K562 (cell line): ENCODE measurements around the gene KRTAP5-5. TPM values are rescaled to one million over a fixed set of nuclear protein-coding genes. Genes with fewer than 3 reads are reported as not detected.

Source experiments
- ATAC-seq: fragments of 200-7000 bp; cut with Tn5 transposase; 3 replicates; pipeline ENCODE4 v1.9.1; 2020; ENCODE audit warnings: moderate library complexity
- BruUV-seq: library from RNA; stranded (reverse); fragments of 400-500 nt; replicated peaks from 2 replicates; lab custom pipeline; 2021; lab: Mats Ljungman, UMichigan
- CTCF ChIA-PET: fragments of 300-600 bp; formaldehyde crosslinking; extraction: SDS; loops from one replicate; lab custom pipeline; 2021; ENCODE audit warnings: low intra/inter-chr PET ratio; lab: Yijun Ruan, JAX
- POLR2A ChIA-PET: fragments of 300-600, 350-650 bp; sonication (Branson Sonifier 250); formaldehyde crosslinking; extraction: SDS; loops from one replicate; lab custom pipeline; 2021; ENCODE audit warnings: antibody characterized with exemption, inconsistent platforms; lab: Yijun Ruan, JAX
- DNase-seq, 4 experiments: peaks; one replicate each; pipeline versions ENCODE4 v3.0.0 to v3.0.0-alpha.2; 2011 to 2018; ENCODE audit warnings: low spot score in 3 of 4, mixed read lengths in 3 of 4; ENCODE audit errors: extremely low read depth in 1 of 4
- FAIRE-seq: peaks from 2 replicates; lab custom pipeline; 2011; peaks lifted over from hg19 to GRCh38; lab: Jason Lieb, UNC
- H2AFZ ChIP-seq: 2 replicates; pipeline ENCODE4 v1.6.0; 2011; ENCODE audit warnings: low read depth, low read length, control low read depth, inconsistent platforms
- H3K27ac ChIP-seq: fragments of 200-600 bp; 3 replicates; pipeline ENCODE4 v1.8.0; 2011; ENCODE audit warnings: low read depth, mild to moderate bottlenecking, control low read depth, inconsistent platforms, low read length, moderate library complexity, mixed read lengths; ENCODE audit errors: extremely low read depth
- H3K27me3 ChIP-seq, 2 experiments: fragments of 300-600 bp in 1 of 2; 2 replicates in 1 of 2; 3 replicates in 1 of 2; pipeline versions ENCODE4 v1.6.0 to v1.8.0; 2011; ENCODE audit warnings: inconsistent platforms in 2 of 2, low read length in 2 of 2, mild to moderate bottlenecking in 1 of 2, mixed read lengths in 1 of 2, moderate library complexity in 1 of 2; ENCODE audit not compliant: control insufficient read depth in 2 of 2, insufficient read depth in 2 of 2
- H3K36me3 ChIP-seq: fragments of 300-600 bp; 3 replicates; pipeline ENCODE4 v1.8.0; 2011; ENCODE audit warnings: mild to moderate bottlenecking, low read length, inconsistent platforms; ENCODE audit not compliant: control insufficient read depth, insufficient read depth
- H3K4me1 ChIP-seq, 2 experiments: fragments of 200-600 bp in 1 of 2; replicated peaks in 1 of 2; 2 replicates in 1 of 2; 3 replicates in 1 of 2; pipeline versions ENCODE4 v1.5.1 to v1.8.0; 2011; ENCODE audit warnings: inconsistent platforms in 2 of 2, low read length in 2 of 2, mild to moderate bottlenecking in 1 of 2, mixed read lengths in 1 of 2, moderate library complexity in 1 of 2; ENCODE audit not compliant: control insufficient read depth in 2 of 2, insufficient read depth in 2 of 2
- H3K4me2 ChIP-seq: 2 replicates; pipeline ENCODE4 v1.6.1; 2011; ENCODE audit warnings: low read length, control low read depth, inconsistent platforms, mixed read lengths; ENCODE audit not compliant: insufficient read depth
- H3K4me3 ChIP-seq: fragments of 200-600 bp; sonication (generic), shearing (Covaris generic); 2 replicates; pipeline ENCODE4 v1.5.1; 2016; ENCODE audit warnings: control low read depth, inconsistent platforms
- H3K79me2 ChIP-seq: fragments of 200-600 bp; 3 replicates; pipeline ENCODE4 v1.8.0; 2011; ENCODE audit warnings: low read length, inconsistent platforms; ENCODE audit not compliant: control insufficient read depth, insufficient read depth
- H3K9ac ChIP-seq, 2 experiments: 2 replicates each; pipeline versions ENCODE4 v1.6.0 to v1.6.1; 2011; ENCODE audit warnings: low read depth in 2 of 2, low read length in 2 of 2, control low read depth in 1 of 2, inconsistent platforms in 1 of 2, mild to moderate bottlenecking in 1 of 2, mixed read lengths in 1 of 2; ENCODE audit not compliant: insufficient read depth in 1 of 2
- H3K9me1 ChIP-seq: one replicate; pipeline ENCODE4 v1.6.0; 2011; ENCODE audit warnings: inconsistent platforms, mild to moderate bottlenecking, low read length, moderate library complexity; ENCODE audit not compliant: control insufficient read depth, insufficient read depth
- H3K9me3 ChIP-seq: replicated peaks from 2 replicates; pipeline ENCODE4 v1.5.1; 2011; ENCODE audit warnings: low read depth, low read length, inconsistent platforms; ENCODE audit not compliant: control insufficient read depth, insufficient read depth
- H4K20me1 ChIP-seq: replicated peaks from 2 replicates; pipeline ENCODE4 v1.6.1; 2011; ENCODE audit warnings: low read length, inconsistent platforms, mixed read lengths; ENCODE audit not compliant: control insufficient read depth, insufficient read depth
- ESRRA ChIP-seq: fragments of 450-650 bp; IDR thresholded peaks from 2 replicates; pipeline ENCODE4 v1.6.1; 2014; ENCODE audit warnings: low read depth, mild to moderate bottlenecking, moderate library complexity, borderline replicate concordance
- HNRNPL ChIP-seq: fragments of 200-400 bp; formaldehyde crosslinking; IDR thresholded peaks from 2 replicates; pipeline ENCODE4 v1.6.1; 2017; ENCODE audit warnings: low read depth, mild to moderate bottlenecking, low read length
- MIER1 ChIP-seq: fragments of 450-650 bp; IDR thresholded peaks from 2 replicates; pipeline ENCODE4 v1.6.1; 2016; ENCODE audit warnings: antibody characterized with exemption, mild to moderate bottlenecking, low read depth
- SNRNP70 ChIP-seq: fragments of 200-400 bp; formaldehyde crosslinking; optimal IDR thresholded peaks from 2 replicates; pipeline ENCODE3; 2017; ENCODE audit warnings: low read depth, low read length
- TAF7 ChIP-seq: fragments of 450-650 bp; IDR thresholded peaks from 2 replicates; pipeline ENCODE4 v1.6.1; 2016; ENCODE audit warnings: missing genetic modification characterization, missing compliant biosample characterization
- WGBS: fragments of 100-300 bp; shearing (Covaris generic); methylation state at CpG from one replicate; pipeline ENCODE4 v1.1.6; 2016; ENCODE audit warnings: low coverage, mixed read lengths; ENCODE audit not compliant: insufficient coverage; ENCODE audit errors: missing lambda C conversion rate; 5-methylcytosine and 5-hydroxymethylcytosine counted together
- in situ Hi-C: fragments of 300-500 bp; cut with MboI; formaldehyde crosslinking; loops from 4 replicates; pipeline ENCODE4 v1.15.0; 2018; ENCODE audit warnings: inconsistent platforms, mixed read lengths
- intact Hi-C: fragments of 100-400 bp; cut with micrococcal nuclease; formaldehyde crosslinking; loops from 2 replicates; pipeline ENCODE4 v1.14.2; 2022
- polyA plus RNA-seq, 8 experiments: library from polyadenylated mRNA; depleted of rRNA in 4 of 8; stranded (reverse) in 5 of 8; unstranded in 3 of 8; fragments of >200 nt; fragmentation: Nextera tagmentation in 2 of 8; fragmentation: Illumina TruSeq in 1 of 8; extraction: Ambion mirVana in 2 of 8; extraction: Trizol in 1 of 8; gene quantifications; 2 replicates each; pipeline versions ENCODE4 v1.2.1 to v1.2.3, GENCODE V29; 2011 to 2014; ENCODE audit warnings: inconsistent platforms in 1 of 8, missing spikeins in 1 of 8
- total RNA-seq, 7 experiments: library from RNA; depleted of rRNA in 6 of 7; stranded (reverse); fragments of >200 nt in 6 of 7; fragmentation: Illumina TruSeq in 2 of 7; extraction: Trizol in 2 of 7; gene quantifications; 2 replicates each; pipeline versions ENCODE4 v1.2.1 to v1.2.3, GENCODE V29; 2011 to 2021; ENCODE audit warnings: low replicate concordance in 1 of 7
- TF ChIP-seq, protein P1 (sequence below): IDR thresholded peaks from 2 replicates; pipeline ENCODE4 v1.6.1; 2012; ENCODE audit warnings: low read depth, low read length, improper control_type of control experiment, borderline replicate concordance

The KRTAP5-5 gene
- total and polyA plus RNA-seq, 9 of the 15 experiments (the other 6 are each of a cell fraction or from before 2014, with no cell fraction given), result not detected

DNA sequence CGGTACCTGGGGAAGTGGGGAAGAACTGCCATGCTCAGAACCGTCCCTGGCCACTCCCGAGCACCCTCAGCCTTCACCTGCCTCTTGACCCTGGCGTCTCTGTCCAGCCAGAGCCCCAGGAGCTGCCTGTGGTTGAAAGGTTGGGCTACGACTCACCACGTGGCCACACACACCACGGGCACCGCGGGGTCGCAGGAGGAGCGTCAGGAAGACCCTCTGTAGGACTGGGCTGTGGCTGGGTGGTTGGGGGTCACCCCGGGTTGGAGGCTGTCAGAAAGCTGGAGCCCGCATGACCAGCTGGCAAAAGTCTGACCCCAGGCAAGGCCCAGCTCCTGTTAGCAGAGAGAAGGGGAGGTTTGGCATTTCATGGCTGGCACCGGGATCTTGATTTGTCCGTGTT lies 11.5 kb downstream of the KRTAP5-5 start:
- Histone ChIP-seq H3K79me2 (no peaks in the 10 kb centered on the region), H2AFZ (no peak overlapping the region), H3K9me1 (no peaks in the 10 kb centered on the region), H3K27me3 (peaks cover 8 to 66% of the 10 kb centered on the region in 2 experiments; a peak in 3 of 5 replicates), H4K20me1 (peaks cover 8% of the 10 kb centered on the region), H3K36me3 (no peaks in the 10 kb centered on the region), H3K27ac (no peak overlapping the region), H3K4me3 (no peak overlapping the region), H3K9me3 (no peaks in the 10 kb centered on the region), H3K4me2 (no peak overlapping the region), H3K4me1 (peaks cover 0 to 9% of the 10 kb centered on the region in 2 experiments; a peak in 2 of 5 replicates), H3K9ac (no peak overlapping the region)
- TF ChIP-seq ESRRA, result no peak
- TF ChIP-seq, protein P1, sequence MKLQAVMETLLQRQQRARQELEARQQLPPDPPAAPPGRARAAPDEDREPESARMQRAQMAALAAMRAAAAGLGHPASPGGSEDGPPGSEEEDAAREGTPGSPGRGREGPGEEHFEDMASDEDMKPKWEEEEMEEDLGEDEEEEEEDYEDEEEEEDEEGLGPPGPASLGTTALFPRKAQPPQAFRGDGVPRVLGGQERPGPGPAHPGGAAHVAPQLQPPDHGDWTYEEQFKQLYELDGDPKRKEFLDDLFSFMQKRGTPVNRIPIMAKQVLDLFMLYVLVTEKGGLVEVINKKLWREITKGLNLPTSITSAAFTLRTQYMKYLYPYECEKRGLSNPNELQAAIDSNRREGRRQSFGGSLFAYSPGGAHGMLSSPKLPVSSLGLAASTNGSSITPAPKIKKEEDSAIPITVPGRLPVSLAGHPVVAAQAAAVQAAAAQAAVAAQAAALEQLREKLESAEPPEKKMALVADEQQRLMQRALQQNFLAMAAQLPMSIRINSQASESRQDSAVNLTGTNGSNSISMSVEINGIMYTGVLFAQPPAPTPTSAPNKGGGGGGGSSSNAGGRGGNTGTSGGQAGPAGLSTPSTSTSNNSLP, result no peak
- no peak for TF ChIP-seq TAF7 (tag)
- no peak for TF ChIP-seq SNRNP70
- no peak for TF ChIP-seq MIER1
- TF ChIP-seq HNRNPL, result no peak
- ChIA-PET POLR2A (interaction anchor here (0.6 kb wide), 1 partner anchor 36 kb away, joined by 3 read pairs; no protein-coding TSS in a partner anchor), CTCF (no interaction called here)
- intact Hi-C loops, result no loop called here
- no peak for ATAC-seq
- DNase-seq, result no peak
- BruUV-seq, result no TSS peak
- in situ Hi-C loops, result no loop called here
- FAIRE-seq, result no peak
- WGBS, result 4% methylated on average over 15 of the region's 15 CpGs
